GM10248 (cell line): ENCODE results near the gene RABGEF1.

Source experiments
- CTCF ChIA-PET: fragments of 300-600 bp; sonication (Branson Sonifier 250); formaldehyde crosslinking; extraction: SDS; loops from one replicate; lab custom pipeline; 2021; ENCODE audit warnings: antibody characterized with exemption; lab: Yijun Ruan, JAX
- POLR2A ChIA-PET: fragments of 350-650 bp; sonication (Branson Sonifier 250); formaldehyde crosslinking; extraction: SDS; loops from one replicate; lab custom pipeline; 2020; ENCODE audit warnings: antibody characterized with exemption; lab: Yijun Ruan, JAX
- DNase-seq: peaks from one replicate; pipeline ENCODE4 v3.0.0; 2012; ENCODE audit errors: extremely low spot score
- CTCF ChIP-seq: IDR thresholded peaks from 2 replicates; pipeline ENCODE4 v1.5.1; 2012; ENCODE audit warnings: mild to moderate bottlenecking, low read depth; ENCODE audit errors: extremely low read depth, missing control alignments, control extremely low read depth

Gene RABGEF1

GRCh38 chr7:66847879-66848790, 107.6 kb downstream of the RABGEF1 start:
- CTCF ChIA-PET, result no interaction called here

GRCh38 chr7:66859339-66859738, 118.8 kb downstream of the RABGEF1 start:
- CTCF ChIA-PET, result interaction anchor here (1.1 to 2.0 kb wide), 4 partner anchors 11 to 104 kb away, joined by 3 to 7 read pairs (median 4); no protein-coding TSS in a partner anchor
- no peak for TF ChIP-seq CTCF
- no peak for DNase-seq
- POLR2A ChIA-PET, result interaction anchor here (0.5 kb wide), 1 partner anchor 136 kb away, joined by 3 read pairs; the partner anchor contains the start of gene SBDS

More at GRCh38 chr7:66847879-66848790, 107.6 kb downstream of the RABGEF1 start:
- no peak for DNase-seq
- POLR2A ChIA-PET, result interaction anchor here (0.6 kb wide), 1 partner anchor 105 kb away, joined by 4 read pairs; no protein-coding TSS in a partner anchor
- no peak for TF ChIP-seq CTCF

DNA sequence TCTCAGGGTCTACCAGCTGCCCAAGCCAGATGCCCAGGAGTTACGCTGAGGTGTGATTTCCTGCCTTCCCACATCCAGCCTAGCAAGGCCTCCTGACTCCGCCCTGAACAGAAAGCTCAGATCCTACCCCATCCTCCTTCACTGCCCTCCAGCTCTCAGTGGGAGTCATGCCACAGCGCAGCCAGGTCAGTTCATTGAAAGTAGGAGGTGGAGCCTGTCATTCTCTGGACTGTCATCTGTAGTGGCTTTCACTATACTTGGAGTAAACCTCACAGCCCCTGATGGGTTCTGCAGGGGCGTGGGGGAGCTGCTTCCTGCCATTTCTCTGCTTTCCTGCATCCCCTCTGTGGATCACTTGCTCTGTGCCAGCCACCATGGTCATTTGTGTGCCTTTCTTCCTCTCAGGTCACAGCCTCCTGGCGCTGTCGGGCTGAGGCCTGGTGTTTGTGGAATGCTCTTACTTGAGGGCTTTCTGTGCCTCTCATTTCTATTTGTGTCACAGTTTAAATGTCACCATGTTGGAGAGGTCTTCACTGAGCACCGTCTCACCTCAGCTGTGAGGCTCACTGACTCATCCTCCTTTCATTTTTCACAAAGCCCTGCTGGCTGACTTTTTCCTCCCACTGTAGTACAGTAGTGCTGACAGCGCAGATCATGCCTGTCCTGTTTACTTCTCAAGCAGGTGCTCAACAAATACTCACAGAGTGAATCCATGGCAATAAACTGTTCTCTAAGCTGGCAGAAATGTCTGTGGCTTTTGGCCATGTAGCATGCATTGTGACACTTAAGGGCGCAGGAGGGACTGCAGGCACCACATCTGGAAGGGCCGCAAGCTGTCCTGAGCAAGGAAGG, 119.5 kb downstream of the RABGEF1 start:
- no peak for TF ChIP-seq CTCF
- CTCF ChIA-PET, result interaction anchor here (1.1 to 2.0 kb wide), 4 partner anchors 10 to 103 kb away, joined by 3 to 7 read pairs (median 4); no protein-coding TSS in a partner anchor
- POLR2A ChIA-PET, result no interaction called here
- DNase-seq, result no peak

DNA sequence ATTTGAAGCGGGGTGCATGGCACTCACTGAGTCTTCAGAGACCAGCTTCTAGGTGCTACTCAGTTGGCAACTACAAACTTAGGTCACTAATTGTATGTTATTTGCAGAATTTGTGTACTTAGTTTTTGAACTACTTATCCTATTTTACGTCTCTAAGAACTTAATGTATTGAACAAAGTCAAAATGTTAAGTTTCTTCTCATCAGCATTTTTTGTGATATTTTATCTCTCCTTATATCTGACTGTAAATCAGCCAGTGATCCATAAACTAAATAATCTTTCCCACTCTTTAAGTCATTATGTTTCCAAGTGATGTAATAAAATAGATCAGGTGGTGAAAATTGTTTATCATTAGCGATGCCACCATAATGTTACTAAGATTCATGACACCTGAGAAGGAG, 120.2 kb downstream of the RABGEF1 start:
- DNase-seq, result no peak
- ChIA-PET CTCF (interaction anchor here (2.0 kb wide), 1 partner anchor 17 kb away, joined by 5 read pairs; no protein-coding TSS in a partner anchor), POLR2A (no interaction called here)
- no peak for TF ChIP-seq CTCF
